D721Med (cell line): ENCODE results near the gene PDGFA.

Source experiments
- DNase-seq: peaks from one replicate; pipeline ENCODE4 v3.0.0; 2011; ENCODE audit warnings: low spot score; ENCODE audit not compliant: insufficient read length
- FAIRE-seq: peaks from 2 replicates; lab custom pipeline; 2011; peaks lifted over from hg19 to GRCh38; lab: Jason Lieb, UNC
- TF ChIP-seq, protein P1 (sequence below): IDR thresholded peaks from 2 replicates; pipeline ENCODE4 v1.5.1; 2012; ENCODE audit warnings: mild to moderate bottlenecking, control low read depth; ENCODE audit not compliant: insufficient read depth; ENCODE audit errors: missing control alignments

The PDGFA gene

DNA sequence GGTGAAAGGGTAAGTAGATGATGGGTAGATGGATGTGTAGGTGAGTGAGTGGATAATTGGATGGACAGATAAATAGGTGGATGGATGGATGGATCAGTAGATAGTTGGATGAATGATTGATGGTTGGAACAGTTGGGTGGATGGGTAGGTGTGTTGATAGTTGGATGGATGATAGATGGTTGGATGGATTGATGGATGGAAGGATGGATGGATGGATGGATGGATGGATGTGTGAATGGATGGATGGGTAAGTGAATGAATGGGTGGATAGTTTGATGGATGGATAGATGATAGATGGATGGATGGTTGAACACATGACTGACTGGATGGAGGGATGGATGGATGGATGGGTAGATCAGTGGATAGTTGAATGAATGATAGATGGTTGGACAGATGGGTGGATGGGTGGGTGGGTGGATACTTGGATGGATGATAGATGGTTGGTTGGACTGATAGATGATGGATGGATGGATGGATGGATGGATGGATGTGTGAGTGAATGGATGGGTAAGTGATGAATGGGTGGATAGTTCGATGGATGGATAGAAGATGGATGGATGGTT lies 37.0 kb downstream of the PDGFA start:
- no peak for FAIRE-seq
- no peak for DNase-seq
- TF ChIP-seq, protein P1, sequence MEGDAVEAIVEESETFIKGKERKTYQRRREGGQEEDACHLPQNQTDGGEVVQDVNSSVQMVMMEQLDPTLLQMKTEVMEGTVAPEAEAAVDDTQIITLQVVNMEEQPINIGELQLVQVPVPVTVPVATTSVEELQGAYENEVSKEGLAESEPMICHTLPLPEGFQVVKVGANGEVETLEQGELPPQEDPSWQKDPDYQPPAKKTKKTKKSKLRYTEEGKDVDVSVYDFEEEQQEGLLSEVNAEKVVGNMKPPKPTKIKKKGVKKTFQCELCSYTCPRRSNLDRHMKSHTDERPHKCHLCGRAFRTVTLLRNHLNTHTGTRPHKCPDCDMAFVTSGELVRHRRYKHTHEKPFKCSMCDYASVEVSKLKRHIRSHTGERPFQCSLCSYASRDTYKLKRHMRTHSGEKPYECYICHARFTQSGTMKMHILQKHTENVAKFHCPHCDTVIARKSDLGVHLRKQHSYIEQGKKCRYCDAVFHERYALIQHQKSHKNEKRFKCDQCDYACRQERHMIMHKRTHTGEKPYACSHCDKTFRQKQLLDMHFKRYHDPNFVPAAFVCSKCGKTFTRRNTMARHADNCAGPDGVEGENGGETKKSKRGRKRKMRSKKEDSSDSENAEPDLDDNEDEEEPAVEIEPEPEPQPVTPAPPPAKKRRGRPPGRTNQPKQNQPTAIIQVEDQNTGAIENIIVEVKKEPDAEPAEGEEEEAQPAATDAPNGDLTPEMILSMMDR = no peak

DNA sequence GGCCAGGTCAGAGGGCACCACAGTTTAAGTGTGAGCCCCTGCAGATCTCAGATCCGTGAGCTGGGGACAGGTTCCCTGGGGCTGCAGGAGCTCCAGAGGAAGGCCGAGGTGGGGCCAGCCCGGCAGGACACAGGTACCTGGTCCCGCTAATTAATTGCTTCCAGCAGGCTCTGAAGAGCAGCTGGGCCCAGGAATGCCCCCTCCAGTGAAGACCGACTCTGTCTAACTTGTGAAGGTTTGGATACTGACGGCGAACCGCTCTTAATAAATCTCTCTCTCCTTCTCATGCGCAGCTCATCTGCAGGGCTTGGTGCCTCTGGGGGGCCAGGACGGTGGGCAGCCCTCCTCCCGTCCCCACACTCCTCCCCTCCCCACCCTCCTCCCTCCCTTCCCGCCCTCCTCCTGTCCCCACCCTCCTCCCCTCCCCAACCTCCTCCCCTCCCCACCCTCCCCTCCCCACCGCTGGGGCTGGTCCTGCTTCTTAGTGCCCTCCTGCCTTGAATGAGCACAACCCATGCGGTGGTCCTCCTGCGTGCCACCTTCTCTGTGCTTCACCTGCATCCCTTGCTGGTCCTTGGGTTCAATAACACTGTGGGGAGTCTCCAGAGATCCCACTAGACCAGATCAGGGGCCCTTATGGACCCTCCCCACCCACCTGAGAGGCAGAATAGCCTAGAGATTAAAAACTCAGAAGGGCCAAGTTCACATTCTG lies 38.3 kb downstream of the PDGFA start:
- no peak for DNase-seq
- TF ChIP-seq, protein P1 = no peak
- FAIRE-seq = no peak

DNA sequence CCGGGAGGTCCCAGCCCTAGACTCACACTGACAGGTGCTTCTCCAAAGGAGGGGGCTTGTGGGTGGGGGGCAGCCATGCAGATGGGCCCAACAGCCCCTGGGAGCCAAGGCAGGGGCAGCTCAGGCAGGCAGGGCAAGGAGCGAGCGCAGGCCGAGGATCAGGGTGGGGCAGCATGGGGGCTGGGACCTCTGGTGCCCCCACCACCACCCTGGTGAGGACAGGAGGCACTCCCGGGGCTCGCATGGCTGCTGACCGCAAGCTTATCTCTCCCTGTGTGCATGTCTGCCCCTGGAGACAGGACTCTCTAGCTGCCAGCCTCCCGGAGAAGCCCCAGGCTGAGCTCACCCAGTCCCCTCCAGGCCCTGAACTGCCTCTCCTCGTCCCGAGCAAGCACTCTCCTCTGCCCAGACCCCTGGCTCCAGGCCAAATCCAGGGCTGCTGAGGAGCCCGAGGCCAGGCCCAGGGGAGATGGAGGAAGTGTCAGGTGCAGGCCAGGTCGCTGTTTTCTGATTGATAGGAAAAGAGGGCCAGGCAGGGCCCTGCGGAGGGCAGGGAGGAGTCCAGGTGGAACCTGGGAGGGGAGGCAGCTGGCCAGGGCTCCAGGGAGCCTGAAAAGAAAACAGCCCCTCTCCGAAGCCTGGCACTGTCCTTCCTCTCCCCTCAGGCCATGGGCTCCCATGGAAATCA lies 39.0 kb downstream of the PDGFA start:
- TF ChIP-seq, protein P1 = no peak
- FAIRE-seq = no peak
- no peak for DNase-seq

DNA sequence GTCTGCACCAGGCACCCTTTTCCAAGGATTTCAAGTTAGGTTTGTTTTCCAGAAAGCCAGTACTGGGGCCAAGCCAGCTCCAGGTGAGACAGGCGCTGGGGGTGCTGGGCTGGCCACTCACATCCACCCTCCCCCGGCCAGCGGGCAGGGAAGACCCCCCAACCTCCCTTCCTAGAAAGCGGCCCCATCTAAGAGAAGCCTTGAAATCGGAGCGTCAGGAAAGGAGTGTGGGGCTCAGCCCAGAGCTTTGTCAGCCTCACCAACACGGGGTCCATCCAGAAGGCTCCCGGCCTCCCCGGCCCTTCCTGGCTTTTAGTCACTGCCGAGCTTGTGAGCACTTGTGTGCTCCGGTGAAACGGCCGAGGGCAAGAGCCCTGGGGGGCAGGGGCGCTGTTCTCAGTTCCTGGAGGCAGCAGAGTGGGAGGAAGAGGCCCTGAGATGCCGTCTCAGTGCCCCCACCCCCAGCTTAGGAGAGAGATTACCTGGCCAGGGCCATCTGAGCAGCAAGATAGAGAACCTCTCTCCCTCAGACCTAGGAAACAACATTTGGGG lies 39.6 kb downstream of the PDGFA start:
- FAIRE-seq = no peak
- no peak for DNase-seq
- TF ChIP-seq, protein P1 = no peak

DNA sequence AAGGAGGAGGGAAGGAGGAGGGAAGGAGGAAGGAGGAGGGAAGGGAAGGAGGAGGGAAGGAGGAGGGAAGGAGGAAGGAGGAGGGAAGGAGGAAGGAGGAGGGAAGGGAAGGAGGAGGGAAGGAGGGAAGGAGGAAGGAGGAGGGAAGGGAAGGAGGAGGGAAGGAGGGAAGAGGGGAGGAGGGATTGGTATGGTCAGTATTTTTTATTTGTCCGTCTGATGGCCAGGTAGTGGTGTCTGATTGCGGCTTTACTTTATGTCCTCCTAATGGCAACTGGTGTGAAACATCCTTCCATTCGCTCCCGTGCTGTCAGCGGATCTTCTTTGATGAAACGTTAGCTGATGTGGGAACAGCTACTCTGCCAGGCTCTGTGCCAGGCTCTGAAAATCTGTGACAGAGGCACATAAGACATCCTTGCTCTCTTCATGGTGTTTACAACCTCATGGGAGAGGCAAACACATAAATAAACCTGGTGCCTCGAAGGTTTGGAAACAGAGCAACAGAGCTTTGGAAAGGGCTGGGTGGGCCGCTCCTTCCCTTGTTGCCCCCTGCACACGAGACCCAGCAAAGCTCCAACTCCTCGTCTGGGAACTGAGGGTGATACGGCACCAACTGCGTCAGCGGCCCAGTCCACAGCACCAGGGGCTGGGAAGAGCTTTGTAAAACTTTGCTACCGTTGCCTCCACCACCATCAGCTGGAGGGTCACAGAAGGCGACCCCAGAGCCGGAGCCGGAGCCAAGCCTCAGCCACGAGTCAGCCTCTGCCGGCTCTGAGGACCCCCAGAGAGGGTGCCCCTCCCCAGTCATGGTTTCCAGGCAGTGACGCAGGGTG lies 40.3 kb downstream of the PDGFA start:
- TF ChIP-seq, protein P1 = no peak
- FAIRE-seq (no peak), DNase-seq (no peak)

DNA sequence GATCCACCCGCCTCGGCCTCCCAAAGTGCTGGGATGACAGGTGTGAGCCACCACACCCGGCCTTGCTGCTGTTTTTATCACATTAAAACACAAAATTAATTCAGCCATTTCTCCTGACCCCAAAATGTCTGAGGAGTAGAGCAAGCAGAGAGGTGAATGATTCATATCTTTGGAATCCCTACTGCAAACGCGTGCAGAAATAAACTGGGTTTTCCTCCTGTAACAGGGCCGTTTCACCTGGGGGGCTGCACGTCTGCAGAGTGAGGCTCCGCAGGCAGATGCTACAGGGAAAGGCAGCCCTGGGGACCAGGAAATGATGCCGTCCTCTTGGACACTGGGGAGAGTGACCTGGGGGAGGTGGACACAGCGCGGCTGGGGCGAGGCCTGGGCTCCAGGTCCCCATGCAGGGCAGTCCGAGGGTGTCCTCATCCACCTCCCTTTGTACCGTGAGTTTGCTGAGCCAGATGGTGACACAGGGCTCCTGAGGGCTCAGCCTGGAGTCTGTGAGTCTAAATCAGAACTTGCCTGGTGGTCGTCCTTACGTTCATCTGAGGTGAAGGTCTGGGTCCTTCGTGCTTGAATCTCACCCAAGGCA lies 41.9 kb downstream of the PDGFA start:
- TF ChIP-seq, protein P1 = no peak
- DNase-seq (no peak), FAIRE-seq (no peak)
